ENCODE measurements around the gene SNN.

- no peak for TF ChIP-seq CTCF (conservative IDR thresholded peaks at IDR 0.05; ENCODE audit: low read depth, low read length)
- TF ChIP-seq EZH2 (IDR thresholded peaks at IDR 0.05; ENCODE audit: borderline replicate concordance, low read depth, low read length, poor library complexity, severe bottlenecking) = no peak
Measured at GRCh38 chr16:11699234-11699894, 31.1 kb downstream of the SNN start.

Measured in A673 (cell line).